Measurements from ENCODE around the gene KLHL9.

Gene KLHL9

GRCh38 chr9:21331676-21332402 is 3.4 kb downstream of the KLHL9 start:
- no peak overlapping the region for H3K27ac ChIP-seq
- no peak for TF ChIP-seq CTCF (conservative IDR thresholded peaks at IDR 0.05; ENCODE audit: low read depth, low read length)
- H3K36me3 ChIP-seq (ENCODE audit: insufficient read depth), result no peaks in the 10 kb centered on the region
- peak overlapping the region; percentile 0; the same call in 1 of the 2 replicates for H3K4me2 ChIP-seq
- H3K79me2 ChIP-seq (ENCODE audit: insufficient read depth, low read depth), result peaks cover 51% of the 10 kb centered on the region
- H3K4me1 ChIP-seq (ENCODE audit: low read depth, poor library complexity, severe bottlenecking), result peaks cover 29% of the 10 kb centered on the region
- no peaks in the 10 kb centered on the region; the same call in 1 of the 2 replicates for H4K20me1 ChIP-seq (ENCODE audit: insufficient read depth)
- no peak overlapping the region for H2AFZ ChIP-seq (ENCODE audit: low read depth)
- no peak overlapping the region for H3K4me3 ChIP-seq (IDR thresholded peaks at IDR 0.05; ENCODE audit: insufficient read depth, low read depth, low read length)
- H3K9ac ChIP-seq, result no peak overlapping the region
- no peaks in the 10 kb centered on the region for H3K27me3 ChIP-seq (ENCODE audit: insufficient read depth, low read depth)

GRCh38 chr9:21326526-21327139 is 8.6 kb downstream of the KLHL9 start:
- no peak overlapping the region for H2AFZ ChIP-seq (ENCODE audit: low read depth)
- H3K4me3 ChIP-seq (IDR thresholded peaks at IDR 0.05; ENCODE audit: insufficient read depth, low read depth, low read length), result no peak overlapping the region
- peaks cover 5% of the 10 kb centered on the region for H3K4me1 ChIP-seq (ENCODE audit: low read depth, poor library complexity, severe bottlenecking)
- no peak overlapping the region for H3K4me2 ChIP-seq
- peaks cover 17% of the 10 kb centered on the region; the same call in 1 of the 2 replicates for H3K79me2 ChIP-seq (ENCODE audit: insufficient read depth, low read depth)
- no peak overlapping the region for H3K9ac ChIP-seq
- H3K27ac ChIP-seq, result no peak overlapping the region
- TF ChIP-seq CTCF (conservative IDR thresholded peaks at IDR 0.05; ENCODE audit: low read depth, low read length), result peak; percentile 76
- no peaks in the 10 kb centered on the region for H3K27me3 ChIP-seq (ENCODE audit: insufficient read depth, low read depth)
- no peaks in the 10 kb centered on the region for H3K36me3 ChIP-seq (ENCODE audit: insufficient read depth)
- H4K20me1 ChIP-seq (ENCODE audit: insufficient read depth), result no peaks in the 10 kb centered on the region; the same call in 1 of the 2 replicates

- H3K9ac ChIP-seq, result no peak overlapping the region
- no peaks in the 10 kb centered on the region for H3K79me2 ChIP-seq (ENCODE audit: insufficient read depth, low read depth)
- no peaks in the 10 kb centered on the region for H3K36me3 ChIP-seq (ENCODE audit: insufficient read depth)
- no peak overlapping the region for H3K4me3 ChIP-seq (IDR thresholded peaks at IDR 0.05; ENCODE audit: insufficient read depth, low read depth, low read length)
- no peaks in the 10 kb centered on the region for H3K27me3 ChIP-seq (ENCODE audit: insufficient read depth, low read depth)
- no peak overlapping the region for H3K27ac ChIP-seq
- no peaks in the 10 kb centered on the region for H3K4me1 ChIP-seq (ENCODE audit: low read depth, poor library complexity, severe bottlenecking)
- H4K20me1 ChIP-seq (ENCODE audit: insufficient read depth), result no peaks in the 10 kb centered on the region
- no peak overlapping the region for H3K4me2 ChIP-seq
- H2AFZ ChIP-seq (ENCODE audit: low read depth), result no peak overlapping the region
- no peak for TF ChIP-seq CTCF (conservative IDR thresholded peaks at IDR 0.05; ENCODE audit: low read depth, low read length)
Measured at GRCh38 chr9:21324047-21324446, 11.2 kb downstream of the KLHL9 start.

GRCh38 chr9:21322911-21323461 is 12.2 kb downstream of the KLHL9 start:
- Histone ChIP-seq H4K20me1 (ENCODE audit: insufficient read depth) (no peaks in the 10 kb centered on the region), H3K79me2 (ENCODE audit: insufficient read depth, low read depth) (no peaks in the 10 kb centered on the region), H3K27ac (no peak overlapping the region), H2AFZ (ENCODE audit: low read depth) (no peak overlapping the region), H3K9ac (no peak overlapping the region), H3K4me1 (ENCODE audit: low read depth, poor library complexity, severe bottlenecking) (no peaks in the 10 kb centered on the region), H3K4me3 (IDR thresholded peaks at IDR 0.05; ENCODE audit: insufficient read depth, low read depth, low read length) (no peak overlapping the region), H3K36me3 (ENCODE audit: insufficient read depth) (no peaks in the 10 kb centered on the region), H3K27me3 (ENCODE audit: insufficient read depth, low read depth) (no peaks in the 10 kb centered on the region), H3K4me2 (no peak overlapping the region)
- TF ChIP-seq CTCF (conservative IDR thresholded peaks at IDR 0.05; ENCODE audit: low read depth, low read length), result no peak
